ENCODE results near the gene KLHDC8B.
"Not testable (repeated sequence)": the region's sequence is repeated elsewhere in the genome, so short reads cannot be mapped to it uniquely, and the experiment has no call there.

Gene KLHDC8B

DNA sequence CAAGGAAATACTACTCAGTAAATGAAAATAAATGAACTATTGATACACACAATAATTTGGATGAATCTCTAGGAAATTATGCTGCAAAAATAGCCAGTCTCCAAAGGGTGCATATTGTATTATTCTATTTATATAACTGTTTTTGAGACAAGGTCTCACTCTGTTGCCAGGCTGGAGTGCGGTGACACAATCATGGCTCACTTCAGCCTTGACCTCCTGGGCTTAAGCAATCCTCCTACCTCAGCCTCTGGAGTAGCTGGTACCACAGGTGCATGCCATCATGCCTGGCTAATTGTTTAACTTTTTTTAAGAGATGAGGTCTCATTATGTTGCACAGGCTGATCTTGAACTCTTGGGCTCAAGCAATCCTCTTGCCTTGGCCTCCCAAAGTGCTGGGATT lies 12.5 kb downstream of the KLHDC8B start:
- no peak for DNase-seq (ENCODE audit: low read depth)

DNA sequence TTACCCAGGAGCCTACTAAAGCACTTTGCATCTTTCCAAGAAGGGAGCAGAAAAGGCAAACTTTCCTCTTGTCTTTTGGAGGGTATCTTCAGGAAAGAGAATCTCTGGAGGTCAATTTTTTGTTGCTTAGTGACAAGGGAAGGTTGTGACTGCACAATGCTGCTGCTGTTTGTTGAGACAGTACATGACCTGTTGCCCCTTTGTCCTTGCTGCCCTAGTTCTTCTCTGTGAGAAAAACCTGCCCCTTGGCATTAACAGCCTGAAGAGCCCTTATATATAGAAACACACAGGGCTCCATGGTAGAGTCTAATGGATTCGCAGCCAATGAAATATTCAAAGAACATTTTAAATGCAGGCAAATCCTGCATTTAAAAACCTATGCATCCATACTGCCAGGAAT lies 20.3 kb downstream of the KLHDC8B start:
- no peak for DNase-seq (ENCODE audit: low read depth)

DNA sequence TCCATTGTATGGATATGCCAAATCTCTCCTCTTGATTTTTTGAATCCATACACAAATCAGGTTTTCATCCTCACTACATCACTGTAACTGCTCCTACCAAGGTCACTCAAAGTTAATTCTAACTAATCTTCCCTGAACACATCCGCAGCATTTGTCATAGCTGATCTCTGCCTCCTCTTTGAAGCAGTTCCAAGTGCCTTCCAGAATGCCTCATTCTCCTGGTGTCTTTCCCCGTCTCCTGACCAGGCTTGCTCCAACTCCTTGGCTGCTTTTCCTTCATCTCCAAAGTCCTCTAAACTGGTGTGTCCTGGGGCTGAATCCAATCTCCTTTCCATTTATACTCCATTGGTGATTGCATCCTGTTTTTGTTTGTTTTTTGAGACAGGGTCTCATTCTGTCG lies 26.8 kb downstream of the KLHDC8B start:
- no peak for DNase-seq (ENCODE audit: low read depth)

DNA sequence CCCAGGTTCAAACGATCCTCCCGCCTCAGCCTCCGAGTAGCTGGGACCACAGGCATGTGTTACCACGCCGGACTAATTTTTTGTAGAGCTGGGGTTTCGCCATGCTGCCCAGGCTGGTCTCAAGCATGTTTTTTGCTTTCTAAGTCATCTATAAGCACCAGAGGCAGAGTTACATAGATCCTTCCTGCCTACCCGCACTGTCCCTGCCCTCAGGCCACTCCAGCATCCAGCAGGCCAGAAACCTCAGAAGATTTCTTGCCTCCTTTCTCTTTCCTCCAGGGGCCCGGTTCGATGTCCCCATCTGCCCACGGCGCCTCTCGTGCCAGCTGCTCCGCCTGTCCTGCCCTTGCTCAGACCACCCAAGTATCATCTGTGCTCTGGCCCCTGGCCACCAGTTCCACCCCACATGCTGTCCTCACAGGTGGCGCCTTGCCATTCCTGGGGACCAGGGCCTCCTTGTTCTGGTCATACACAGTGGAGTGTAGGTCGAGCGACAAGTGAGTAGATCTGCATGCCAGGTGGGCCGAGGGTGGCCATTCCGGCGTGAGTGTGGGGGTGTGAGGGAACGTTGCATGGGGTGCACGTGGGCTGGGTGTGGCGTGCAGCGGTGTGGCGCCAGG lies 27.3 kb downstream of the KLHDC8B start:
- DNase-seq (ENCODE audit: low read depth): no peak

DNA sequence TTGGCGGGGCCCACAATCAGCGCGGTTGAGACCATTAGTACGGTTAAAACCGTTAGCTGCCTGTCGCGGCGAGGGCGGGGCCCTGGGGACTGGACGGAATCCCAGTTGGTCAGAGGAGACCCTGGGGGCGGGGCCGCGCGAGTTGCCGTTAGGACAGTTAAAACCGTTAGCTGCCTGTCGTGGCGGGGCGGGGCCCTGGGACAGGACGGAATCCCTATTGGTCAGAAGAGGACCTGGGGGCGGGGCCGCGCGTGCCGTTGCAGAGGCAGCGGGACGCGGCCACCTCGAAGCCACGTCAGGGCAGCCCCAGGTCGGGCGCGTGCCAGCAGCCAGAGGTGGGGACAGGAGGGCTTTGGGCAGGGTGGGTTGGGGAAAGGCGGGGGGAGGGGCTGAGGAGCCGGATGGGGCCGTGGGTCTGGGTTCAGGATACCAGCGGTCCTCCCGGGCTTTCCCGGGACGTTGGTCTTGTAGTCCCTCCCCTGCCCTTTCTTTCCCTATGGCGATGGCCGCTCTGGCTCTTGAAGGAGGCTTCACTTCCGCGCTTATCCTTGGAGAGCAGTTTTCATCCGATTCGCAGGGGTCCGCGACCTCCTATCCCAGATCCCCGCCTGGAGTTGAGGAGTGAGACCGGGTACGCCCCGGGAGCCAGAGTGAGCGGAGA lies 28.0 kb downstream of the KLHDC8B start:
- peak; percentile 78 for DNase-seq (ENCODE audit: low read depth)

DNA sequence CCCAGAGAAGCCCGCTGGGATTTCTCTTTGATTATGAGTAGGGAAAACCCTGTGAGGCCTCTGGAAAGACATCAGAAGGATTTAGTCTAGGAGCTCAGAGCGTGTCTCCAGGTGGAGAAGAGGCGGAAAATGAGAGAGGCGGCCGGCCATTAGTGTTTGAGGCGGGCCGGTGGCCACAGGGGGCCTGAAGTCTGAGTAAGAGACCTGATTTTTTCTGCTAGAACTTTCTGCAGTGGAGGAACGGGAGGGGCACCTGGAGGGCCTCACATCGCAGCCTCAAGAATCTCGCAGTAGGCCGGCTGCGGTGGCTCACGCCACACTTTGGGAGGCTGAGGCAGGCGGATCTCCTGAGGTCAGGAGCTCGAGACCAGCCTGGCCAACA lies 28.5 kb downstream of the KLHDC8B start:
- no peak for DNase-seq (ENCODE audit: low read depth)

DNA sequence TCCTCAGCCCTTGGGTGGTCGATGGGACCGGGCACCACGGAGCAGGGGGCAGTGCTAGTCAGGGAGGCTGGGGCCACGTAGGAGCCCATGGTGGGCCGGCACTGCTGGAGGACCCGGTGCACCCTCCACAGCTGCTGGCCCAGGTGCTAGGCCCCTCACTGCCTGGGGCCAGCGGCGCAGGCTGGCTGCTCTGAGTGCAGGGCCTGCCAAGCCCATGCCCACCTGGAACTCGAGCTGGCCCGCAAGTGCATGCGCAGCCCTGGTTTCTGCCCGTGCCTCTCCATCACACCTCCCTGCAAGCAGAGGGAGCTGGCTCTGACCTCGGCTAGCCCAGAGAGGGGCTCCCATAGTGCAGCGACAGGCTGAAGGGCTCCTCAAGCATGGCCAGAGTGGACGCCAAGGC lies 42.1 kb downstream of the KLHDC8B start:
- DNase-seq (ENCODE audit: low read depth): no peak

DNA sequence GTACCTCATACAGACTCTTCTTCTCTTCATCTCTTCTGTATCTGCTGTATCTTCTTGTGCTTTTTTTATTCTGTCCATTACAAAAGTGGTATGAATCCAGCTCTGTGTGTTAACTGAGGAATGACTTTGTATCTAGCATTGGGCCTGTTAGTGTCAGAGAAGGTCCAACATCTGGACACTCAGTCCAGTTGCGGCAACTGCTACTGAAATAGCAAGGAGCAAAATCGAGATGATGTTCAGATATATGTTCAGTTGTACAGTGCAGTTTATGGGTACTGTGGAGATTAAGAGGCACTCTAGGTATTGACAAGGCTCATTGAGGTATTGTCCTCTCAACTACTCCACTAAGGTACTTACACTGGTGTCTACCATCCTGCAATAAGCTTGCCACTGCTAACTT lies 42.6 kb downstream of the KLHDC8B start:
- no peak for DNase-seq (ENCODE audit: low read depth)

DNA sequence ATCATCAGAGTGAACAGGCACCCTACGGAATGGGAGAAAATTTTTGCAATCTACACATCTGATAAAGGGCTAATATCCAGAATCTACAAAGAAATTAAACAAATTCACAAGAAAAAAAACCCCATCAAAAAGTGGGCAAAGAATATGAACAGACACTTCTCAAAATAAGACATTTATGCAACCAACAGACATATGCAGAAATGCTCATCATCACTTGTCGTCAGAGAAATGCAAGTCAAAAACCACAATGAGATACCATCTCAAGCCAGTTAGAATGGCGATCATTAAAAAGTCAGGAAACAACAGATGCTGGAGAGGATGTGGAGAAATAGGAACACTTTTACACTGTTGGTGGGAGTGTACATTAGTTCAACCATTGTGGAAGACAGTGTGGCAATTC lies 45.3 kb downstream of the KLHDC8B start:
- not testable (repeated sequence) for DNase-seq (ENCODE audit: low read depth)

DNA sequence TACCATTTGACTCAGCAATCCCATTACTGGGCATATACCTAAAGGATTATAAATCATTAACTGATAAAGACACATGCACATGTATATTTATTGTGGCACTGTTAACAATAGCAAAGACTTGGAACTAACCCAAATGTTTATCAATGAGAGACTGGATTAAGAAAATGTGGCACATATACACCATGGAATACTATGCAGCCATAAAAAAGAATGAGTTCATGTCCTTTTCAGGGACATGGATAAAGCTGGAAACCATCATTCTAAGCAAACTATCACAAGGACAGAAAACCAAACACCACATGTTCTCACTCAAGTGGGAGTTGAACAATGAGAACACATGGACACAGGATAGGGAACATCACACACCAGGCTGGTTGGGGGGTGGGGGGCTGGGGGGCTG lies 45.7 kb downstream of the KLHDC8B start:
- DNase-seq (ENCODE audit: low read depth): not testable (repeated sequence)

DNA sequence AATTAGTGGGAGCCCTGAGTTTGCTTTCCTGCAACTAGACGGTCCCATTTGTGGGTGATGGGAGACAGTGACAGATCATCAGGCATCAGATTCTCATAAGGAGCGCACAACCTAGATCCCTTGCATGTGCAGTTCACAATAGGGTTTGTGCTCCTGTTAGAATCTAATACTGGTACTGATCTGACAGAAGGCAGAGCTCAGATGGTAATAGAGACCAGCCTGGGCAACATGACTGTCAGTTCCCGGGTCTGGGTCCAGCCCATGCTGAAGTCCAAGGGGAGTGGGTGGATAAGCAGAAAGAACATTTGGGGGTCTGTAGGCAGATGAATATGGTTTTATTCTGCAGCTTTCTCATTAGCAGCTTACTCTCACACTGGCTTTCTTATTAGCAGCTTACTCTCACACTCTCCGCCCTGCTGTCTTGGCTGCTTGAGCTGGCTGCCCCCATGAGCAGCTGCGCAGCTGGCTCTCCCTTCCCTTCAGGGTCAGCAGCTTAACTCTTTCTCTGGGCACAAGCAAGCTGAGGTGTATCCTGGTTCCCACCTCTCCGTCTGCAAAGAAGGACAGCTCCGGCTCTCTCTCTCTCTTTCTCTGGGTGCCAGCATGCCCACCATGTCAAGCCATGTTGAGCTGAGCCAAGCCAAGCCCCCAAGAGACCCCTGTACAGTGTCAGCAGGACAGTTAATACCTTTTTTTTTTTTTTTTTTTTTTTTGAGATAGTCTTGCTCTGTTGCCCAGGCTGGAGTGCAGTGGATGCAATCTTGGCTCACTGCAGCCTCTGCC lies 46.5 kb downstream of the KLHDC8B start:
- no peak for DNase-seq (ENCODE audit: low read depth)

DNA sequence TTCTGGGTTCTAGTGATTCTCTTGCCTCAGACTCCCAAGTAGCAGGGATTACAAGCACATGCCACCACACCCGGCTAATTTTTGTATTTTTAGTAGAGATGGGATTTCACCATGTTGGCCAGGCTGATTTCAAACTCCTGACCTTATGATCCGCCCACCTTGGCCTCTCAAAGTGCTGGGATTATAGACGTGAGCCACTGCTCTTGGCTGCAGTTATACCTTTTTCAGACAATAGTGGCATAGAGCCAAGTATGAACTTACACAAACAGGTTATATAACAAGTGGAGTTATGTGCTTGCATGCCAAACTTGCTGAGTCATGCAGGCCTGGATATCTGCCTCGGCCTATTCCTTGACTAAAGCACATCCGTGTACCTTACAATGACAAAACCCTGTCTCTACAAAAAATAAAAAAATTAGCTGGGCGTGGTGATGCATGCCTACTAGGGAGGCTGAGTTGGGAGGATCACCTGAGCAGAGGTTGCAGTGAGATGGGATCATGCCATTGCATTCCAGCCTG lies 47.1 kb downstream of the KLHDC8B start:
- peak; percentile 85 for DNase-seq (ENCODE audit: low read depth)

DNA sequence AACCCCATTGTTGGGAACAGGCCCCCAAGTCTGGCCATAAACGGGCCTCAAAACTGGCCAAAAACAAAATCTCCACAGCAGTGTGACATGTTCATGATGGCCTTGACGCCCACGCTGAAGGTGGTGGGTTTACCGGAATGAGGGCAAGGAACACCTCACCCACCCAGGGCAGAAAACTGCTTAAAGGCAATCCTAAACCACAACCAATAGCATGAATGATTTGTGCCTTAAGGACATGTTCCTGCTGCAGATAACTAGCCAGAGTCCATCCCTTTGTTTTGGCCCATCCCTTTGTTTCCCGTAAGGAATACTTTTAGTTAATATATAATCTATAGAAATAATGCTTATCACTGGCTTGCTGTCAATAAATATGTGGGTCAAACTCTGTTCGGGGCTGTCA lies 47.7 kb downstream of the KLHDC8B start:
- no peak for DNase-seq (ENCODE audit: low read depth)

DNA sequence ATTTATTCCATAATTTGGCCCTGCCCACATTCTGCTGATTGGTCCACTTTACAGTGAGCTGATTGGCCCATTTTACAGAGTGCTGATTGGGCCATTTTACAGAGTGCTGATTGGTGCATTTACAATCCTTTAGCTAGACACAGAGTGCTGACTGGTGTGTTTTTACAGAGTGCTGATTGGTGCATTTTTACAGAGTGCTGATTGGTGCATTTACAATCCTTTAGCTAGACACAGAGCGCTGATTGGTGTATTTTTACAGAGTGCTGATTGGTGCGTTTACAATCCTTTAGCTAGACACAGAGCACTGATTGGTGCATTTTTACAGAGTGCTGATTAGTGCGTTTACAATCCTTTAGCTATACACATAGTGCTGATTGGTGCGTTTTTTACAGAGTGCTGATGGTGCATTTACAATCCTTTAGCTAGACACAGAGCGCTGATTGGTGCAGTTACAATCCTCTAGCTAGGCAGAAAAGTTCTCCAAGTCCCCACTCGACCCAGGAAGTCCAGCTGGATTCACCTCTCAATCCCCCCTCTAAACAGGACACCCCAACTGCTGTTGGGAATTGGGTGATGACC lies 49.7 kb downstream of the KLHDC8B start:
- DNase-seq (ENCODE audit: low read depth): not testable (repeated sequence)

DNA sequence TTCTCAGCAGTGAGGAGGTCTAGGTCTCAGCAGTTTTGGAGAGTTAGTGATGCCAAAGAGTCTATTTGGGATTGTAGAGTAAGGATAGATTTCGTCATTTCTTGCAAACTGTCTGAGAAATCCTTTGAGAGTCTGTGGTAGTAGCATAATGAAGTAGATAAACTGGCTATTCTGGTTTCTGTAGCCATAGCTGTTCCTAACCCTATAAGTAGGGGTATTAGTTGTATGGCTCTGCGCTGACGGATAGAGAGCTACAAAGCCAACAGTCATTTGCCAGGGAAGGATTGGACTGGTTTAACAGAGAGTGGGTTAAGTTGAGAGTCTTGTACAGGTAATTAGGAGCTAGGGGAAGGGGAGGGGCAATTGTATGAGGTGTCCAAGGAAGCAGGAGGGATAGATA lies 50.6 kb downstream of the KLHDC8B start:
- no peak for DNase-seq (ENCODE audit: low read depth)

All from HS-5 (cell line).